Measurements from ENCODE around the gene FOXO6.

FOXO6 gene

DNA sequence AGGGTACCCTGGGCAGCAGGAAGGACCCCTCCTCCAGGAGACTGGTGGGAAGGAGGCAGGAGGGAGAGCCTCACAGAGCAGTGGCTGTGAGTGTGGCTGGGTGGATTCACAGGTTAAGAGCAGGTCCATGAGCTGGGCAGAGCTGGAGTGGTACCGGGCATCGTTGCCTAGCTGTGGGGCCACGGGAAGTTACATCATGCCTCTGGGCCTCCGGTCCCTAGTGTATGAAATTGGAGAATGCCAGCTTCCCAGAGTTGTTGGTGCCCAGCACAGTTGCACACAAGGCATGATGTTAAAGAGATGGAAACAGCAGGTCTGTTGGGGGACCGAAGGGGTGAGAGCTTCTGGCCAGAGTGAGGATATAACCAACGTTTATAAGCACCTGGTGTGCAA lies 18.5 kb downstream of the FOXO6 start:
- ATAC-seq = no peak
- TF ChIP-seq RARB (CRISPR knock-in tag; IDR thresholded peaks at IDR 0.05) (no peak), GLIS3 (CRISPR knock-in tag; IDR thresholded peaks at IDR 0.05) (no peak), ISL1 (CRISPR knock-in tag; IDR thresholded peaks at IDR 0.05) (no peak), PPARA (CRISPR knock-in tag; IDR thresholded peaks at IDR 0.05; ENCODE audit: borderline replicate concordance) (no peak), TOX (CRISPR knock-in tag; IDR thresholded peaks at IDR 0.05; ENCODE audit: borderline replicate concordance) (no peak), ZC3H10 (CRISPR knock-in tag; IDR thresholded peaks at IDR 0.05) (no peak), BACH2 (CRISPR knock-in tag; IDR thresholded peaks at IDR 0.05; ENCODE audit: borderline replicate concordance) (no peak), OSR1 (CRISPR knock-in tag; IDR thresholded peaks at IDR 0.05) (no peak), ESRRG (CRISPR knock-in tag; IDR thresholded peaks at IDR 0.05) (no peak), ZFP3 (CRISPR knock-in tag; IDR thresholded peaks at IDR 0.05) (no peak), ZNF565 (CRISPR knock-in tag; conservative IDR thresholded peaks at IDR 0.05; ENCODE audit: low read depth) (no peak), CSDC2 (CRISPR knock-in tag; IDR thresholded peaks at IDR 0.05) (no peak), TCF4 (CRISPR knock-in tag; IDR thresholded peaks at IDR 0.05; ENCODE audit: borderline replicate concordance) (no peak), ZFP30 (CRISPR knock-in tag; IDR thresholded peaks at IDR 0.05) (no peak), SNAI2 (CRISPR knock-in tag; IDR thresholded peaks at IDR 0.05) (no peak)
- TF ChIP-seq, protein P1, sequence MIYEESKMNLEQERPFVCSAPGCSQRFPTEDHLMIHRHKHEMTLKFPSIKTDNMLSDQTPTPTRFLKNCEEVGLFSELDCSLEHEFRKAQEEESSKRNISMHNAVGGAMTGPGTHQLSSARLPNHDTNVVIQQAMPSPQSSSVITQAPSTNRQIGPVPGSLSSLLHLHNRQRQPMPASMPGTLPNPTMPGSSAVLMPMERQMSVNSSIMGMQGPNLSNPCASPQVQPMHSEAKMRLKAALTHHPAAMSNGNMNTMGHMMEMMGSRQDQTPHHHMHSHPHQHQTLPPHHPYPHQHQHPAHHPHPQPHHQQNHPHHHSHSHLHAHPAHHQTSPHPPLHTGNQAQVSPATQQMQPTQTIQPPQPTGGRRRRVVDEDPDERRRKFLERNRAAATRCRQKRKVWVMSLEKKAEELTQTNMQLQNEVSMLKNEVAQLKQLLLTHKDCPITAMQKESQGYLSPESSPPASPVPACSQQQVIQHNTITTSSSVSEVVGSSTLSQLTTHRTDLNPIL (CRISPR knock-in tag; IDR thresholded peaks at IDR 0.05; ENCODE audit: low read depth) = no peak
- TF ChIP-seq, protein P2, sequence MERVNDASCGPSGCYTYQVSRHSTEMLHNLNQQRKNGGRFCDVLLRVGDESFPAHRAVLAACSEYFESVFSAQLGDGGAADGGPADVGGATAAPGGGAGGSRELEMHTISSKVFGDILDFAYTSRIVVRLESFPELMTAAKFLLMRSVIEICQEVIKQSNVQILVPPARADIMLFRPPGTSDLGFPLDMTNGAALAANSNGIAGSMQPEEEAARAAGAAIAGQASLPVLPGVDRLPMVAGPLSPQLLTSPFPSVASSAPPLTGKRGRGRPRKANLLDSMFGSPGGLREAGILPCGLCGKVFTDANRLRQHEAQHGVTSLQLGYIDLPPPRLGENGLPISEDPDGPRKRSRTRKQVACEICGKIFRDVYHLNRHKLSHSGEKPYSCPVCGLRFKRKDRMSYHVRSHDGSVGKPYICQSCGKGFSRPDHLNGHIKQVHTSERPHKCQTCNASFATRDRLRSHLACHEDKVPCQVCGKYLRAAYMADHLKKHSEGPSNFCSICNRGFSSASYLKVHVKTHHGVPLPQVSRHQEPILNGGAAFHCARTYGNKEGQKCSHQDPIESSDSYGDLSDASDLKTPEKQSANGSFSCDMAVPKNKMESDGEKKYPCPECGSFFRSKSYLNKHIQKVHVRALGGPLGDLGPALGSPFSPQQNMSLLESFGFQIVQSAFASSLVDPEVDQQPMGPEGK (CRISPR knock-in tag; IDR thresholded peaks at IDR 0.05; ENCODE audit: borderline replicate concordance) = no peak
- TF ChIP-seq, protein P3, sequence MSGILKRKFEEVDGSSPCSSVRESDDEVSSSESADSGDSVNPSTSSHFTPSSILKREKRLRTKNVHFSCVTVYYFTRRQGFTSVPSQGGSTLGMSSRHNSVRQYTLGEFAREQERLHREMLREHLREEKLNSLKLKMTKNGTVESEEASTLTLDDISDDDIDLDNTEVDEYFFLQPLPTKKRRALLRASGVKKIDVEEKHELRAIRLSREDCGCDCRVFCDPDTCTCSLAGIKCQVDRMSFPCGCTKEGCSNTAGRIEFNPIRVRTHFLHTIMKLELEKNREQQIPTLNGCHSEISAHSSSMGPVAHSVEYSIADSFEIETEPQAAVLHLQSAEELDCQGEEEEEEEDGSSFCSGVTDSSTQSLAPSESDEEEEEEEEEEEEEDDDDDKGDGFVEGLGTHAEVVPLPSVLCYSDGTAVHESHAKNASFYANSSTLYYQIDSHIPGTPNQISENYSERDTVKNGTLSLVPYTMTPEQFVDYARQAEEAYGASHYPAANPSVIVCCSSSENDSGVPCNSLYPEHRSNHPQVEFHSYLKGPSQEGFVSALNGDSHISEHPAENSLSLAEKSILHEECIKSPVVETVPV (CRISPR knock-in tag; IDR thresholded peaks at IDR 0.05) = no peak
- TF ChIP-seq, protein P4, sequence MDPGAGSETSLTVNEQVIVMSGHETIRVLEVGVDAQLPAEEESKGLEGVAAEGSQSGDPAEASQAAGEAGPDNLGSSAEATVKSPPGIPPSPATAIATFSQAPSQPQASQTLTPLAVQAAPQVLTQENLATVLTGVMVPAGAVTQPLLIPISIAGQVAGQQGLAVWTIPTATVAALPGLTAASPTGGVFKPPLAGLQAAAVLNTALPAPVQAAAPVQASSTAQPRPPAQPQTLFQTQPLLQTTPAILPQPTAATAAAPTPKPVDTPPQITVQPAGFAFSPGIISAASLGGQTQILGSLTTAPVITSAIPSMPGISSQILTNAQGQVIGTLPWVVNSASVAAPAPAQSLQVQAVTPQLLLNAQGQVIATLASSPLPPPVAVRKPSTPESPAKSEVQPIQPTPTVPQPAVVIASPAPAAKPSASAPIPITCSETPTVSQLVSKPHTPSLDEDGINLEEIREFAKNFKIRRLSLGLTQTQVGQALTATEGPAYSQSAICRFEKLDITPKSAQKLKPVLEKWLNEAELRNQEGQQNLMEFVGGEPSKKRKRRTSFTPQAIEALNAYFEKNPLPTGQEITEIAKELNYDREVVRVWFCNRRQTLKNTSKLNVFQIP (CRISPR knock-in tag; IDR thresholded peaks at IDR 0.05; ENCODE audit: borderline replicate concordance, low read depth) = no peak
- TF ChIP-seq, protein P5, sequence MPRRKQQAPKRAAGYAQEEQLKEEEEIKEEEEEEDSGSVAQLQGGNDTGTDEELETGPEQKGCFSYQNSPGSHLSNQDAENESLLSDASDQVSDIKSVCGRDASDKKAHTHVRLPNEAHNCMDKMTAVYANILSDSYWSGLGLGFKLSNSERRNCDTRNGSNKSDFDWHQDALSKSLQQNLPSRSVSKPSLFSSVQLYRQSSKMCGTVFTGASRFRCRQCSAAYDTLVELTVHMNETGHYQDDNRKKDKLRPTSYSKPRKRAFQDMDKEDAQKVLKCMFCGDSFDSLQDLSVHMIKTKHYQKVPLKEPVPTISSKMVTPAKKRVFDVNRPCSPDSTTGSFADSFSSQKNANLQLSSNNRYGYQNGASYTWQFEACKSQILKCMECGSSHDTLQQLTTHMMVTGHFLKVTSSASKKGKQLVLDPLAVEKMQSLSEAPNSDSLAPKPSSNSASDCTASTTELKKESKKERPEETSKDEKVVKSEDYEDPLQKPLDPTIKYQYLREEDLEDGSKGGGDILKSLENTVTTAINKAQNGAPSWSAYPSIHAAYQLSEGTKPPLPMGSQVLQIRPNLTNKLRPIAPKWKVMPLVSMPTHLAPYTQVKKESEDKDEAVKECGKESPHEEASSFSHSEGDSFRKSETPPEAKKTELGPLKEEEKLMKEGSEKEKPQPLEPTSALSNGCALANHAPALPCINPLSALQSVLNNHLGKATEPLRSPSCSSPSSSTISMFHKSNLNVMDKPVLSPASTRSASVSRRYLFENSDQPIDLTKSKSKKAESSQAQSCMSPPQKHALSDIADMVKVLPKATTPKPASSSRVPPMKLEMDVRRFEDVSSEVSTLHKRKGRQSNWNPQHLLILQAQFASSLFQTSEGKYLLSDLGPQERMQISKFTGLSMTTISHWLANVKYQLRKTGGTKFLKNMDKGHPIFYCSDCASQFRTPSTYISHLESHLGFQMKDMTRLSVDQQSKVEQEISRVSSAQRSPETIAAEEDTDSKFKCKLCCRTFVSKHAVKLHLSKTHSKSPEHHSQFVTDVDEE (CRISPR knock-in tag; IDR thresholded peaks at IDR 0.05) = no peak

DNA sequence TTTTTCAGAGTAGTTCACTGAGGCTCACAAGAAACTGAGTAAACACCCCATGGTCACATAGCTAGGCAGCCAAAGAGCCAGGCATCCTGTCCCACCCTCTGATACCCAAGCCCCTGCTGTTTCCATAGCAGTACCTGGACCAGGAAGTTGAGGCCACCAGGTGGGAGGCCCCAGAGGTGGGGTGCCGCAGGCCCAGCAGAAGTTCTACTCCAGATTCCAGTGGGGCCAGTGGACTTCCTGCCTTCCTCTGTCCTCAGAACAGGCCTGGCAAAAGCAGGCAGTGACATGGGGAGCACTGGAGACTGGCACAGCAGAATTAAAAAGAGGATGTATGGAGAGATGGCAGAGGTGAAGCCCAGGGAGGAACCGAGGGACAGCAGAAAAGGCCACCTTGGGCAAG lies 19.0 kb downstream of the FOXO6 start:
- ATAC-seq = no peak
- no peak for TF ChIP-seq GLIS3 (CRISPR knock-in tag; IDR thresholded peaks at IDR 0.05)
- TF ChIP-seq, protein P1 (CRISPR knock-in tag; IDR thresholded peaks at IDR 0.05; ENCODE audit: low read depth) = no peak
- TF ChIP-seq OSR1 (CRISPR knock-in tag; IDR thresholded peaks at IDR 0.05) = no peak
- no peak for TF ChIP-seq ZNF70 (CRISPR knock-in tag; IDR thresholded peaks at IDR 0.05)
- TF ChIP-seq, protein P4 (CRISPR knock-in tag; IDR thresholded peaks at IDR 0.05; ENCODE audit: borderline replicate concordance, low read depth) = no peak
- no peak for TF ChIP-seq TCF4 (CRISPR knock-in tag; IDR thresholded peaks at IDR 0.05; ENCODE audit: borderline replicate concordance)
- TF ChIP-seq ISL1 (CRISPR knock-in tag; IDR thresholded peaks at IDR 0.05) = no peak
